Gastrocnemius medialis (tissue), 4 donors: ENCODE measurements around the gene HNRNPH3. TPM values are rescaled to one million over a fixed set of nuclear protein-coding genes. Genes with fewer than 3 reads are reported as not detected.

Experiments used
- ATAC-seq, 2 donors: fragments of 150-250 bp; one replicate each; pipeline ENCODE4 v1.9.1; 2016
- DNase-seq, 2 donors: peaks; one replicate each; pipeline ENCODE4 v3.0.0-alpha.2; 2019
- H3K27ac ChIP-seq, 4 donors: fragments of 200-600 bp; sonication (generic); 1 replicate in 1 of 4; 2 replicates in 3 of 4; pipeline ENCODE4 v1.5.1; 2016 to 2018; ENCODE audit warnings: mild to moderate bottlenecking in 2 of 4, moderate library complexity in 1 of 4
- H3K27me3 ChIP-seq, 3 donors: fragments of 200-600 bp; sonication (generic) in 2 of 3; 1 replicate in 1 of 3; 2 replicates in 2 of 3; pipeline versions ENCODE4 v1.5.1 to v1.6.0; 2016 to 2019; ENCODE audit warnings: mild to moderate bottlenecking in 1 of 3, moderate library complexity in 1 of 3
- H3K36me3 ChIP-seq, 2 donors: fragments of 200-600 bp; sonication (generic) in 1 of 2; one replicate each; pipeline ENCODE4 v1.5.1; 2017 to 2018
- H3K4me1 ChIP-seq, 2 donors: fragments of 200-600 bp; sonication (generic) in 1 of 2; one replicate each; pipeline ENCODE4 v1.5.1; 2016 to 2017; ENCODE audit warnings: mild to moderate bottlenecking in 2 of 2
- H3K4me3 ChIP-seq, 4 donors: fragments of 200-600 bp; sonication (generic) in 3 of 4; 1 replicate in 1 of 4; 2 replicates in 3 of 4; pipeline ENCODE4 v1.5.1; 2016 to 2019; ENCODE audit warnings: mild to moderate bottlenecking in 2 of 4
- H3K9me3 ChIP-seq, 3 donors: fragments of 200-600 bp; sonication (generic) in 2 of 3; 1 replicate in 1 of 3; 2 replicates in 2 of 3; pipeline ENCODE4 v1.5.1; 2016 to 2019
- POLR2A ChIP-seq, 2 donors: fragments of 450-650 bp; IDR thresholded peaks; one replicate each; pipeline ENCODE4 v1.6.1; 2017; ENCODE audit warnings: antibody characterized with exemption in 2 of 2, mild to moderate bottlenecking in 2 of 2, moderate library complexity in 2 of 2
- in situ Hi-C, 4 donors: fragments of 200-750 bp; cut with MboI; loops; one replicate each; pipeline versions ENCODE4 v1.15.0 to v1.8.0; 2017; ENCODE audit warnings: low sequenced_read_pairs in 4 of 4
- intact Hi-C: fragments of 100-400 bp; cut with DNase I; formaldehyde crosslinking; loops from one replicate; pipeline ENCODE4 v1.15.1; 2023; ENCODE audit warnings: low total_unique reads
- total RNA-seq, 4 donors: library from RNA; depleted of rRNA; stranded (reverse); fragments of >200 nt; gene quantifications; one replicate each; pipeline versions ENCODE4 v1.1.0 to v1.2.3, GENCODE V29; 2016
- TF ChIP-seq, protein P1 (sequence below), 5 experiments: fragments of 450-650 bp in 3 of 5; fragments of 200-600 bp in 2 of 5; sonication (generic) in 2 of 5; IDR thresholded peaks in 4 of 5; conservative IDR thresholded peaks in 1 of 5; 1 replicate in 4 of 5; 2 replicates in 1 of 5; pipeline ENCODE4 v1.5.1; 2016 to 2019; ENCODE audit warnings: antibody characterized with exemption in 5 of 5, mild to moderate bottlenecking in 3 of 5, moderate library complexity in 3 of 5

The HNRNPH3 gene
- total RNA-seq, 4 donors from 2014 or later, result 19.7 to 51.6 (median 25.8) TPM

DNA sequence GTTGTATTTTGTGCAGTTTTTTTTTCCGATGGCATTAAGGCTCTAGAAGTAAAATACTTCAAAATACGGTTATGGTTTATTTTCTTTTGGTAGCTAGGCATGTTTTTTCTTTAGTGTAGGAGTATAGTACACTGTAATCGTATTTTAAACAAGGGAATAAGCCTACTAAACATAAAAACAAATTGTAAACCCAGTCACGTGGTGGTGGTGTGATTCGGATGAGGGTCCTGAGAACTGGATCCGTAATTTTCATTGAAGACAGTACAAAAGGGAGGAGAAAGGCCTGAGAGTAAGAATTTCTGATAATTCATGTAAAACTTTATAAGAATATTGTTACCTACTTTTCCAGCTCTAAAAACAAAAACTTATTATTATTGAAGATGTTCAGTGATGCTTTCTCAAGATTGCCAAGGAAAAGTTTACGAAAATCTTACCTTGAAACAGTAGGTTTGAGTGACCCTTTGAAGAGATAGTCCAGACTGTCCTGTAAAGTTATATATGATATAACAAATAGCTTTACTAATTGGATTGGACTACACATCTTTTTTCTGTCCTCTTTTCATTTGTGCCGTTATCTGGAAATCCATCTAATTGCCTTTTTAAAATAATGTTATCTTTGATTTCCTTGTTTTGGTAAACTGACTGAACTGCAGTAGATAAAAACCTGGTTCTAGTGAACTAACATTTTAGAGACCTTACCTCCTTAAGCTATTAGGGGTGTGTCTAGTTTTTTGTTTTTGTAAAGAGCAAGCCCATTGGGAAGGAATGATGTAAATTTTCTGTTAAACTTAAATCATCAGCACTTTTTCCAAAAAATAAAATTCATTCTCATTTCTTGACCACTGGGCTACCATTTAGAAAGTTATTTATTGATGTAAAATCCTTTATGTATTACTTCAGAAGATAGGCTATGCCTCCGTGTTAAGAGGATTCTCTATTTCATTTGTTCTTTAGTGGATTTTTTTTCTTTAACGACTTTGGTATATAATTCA, 1.9 kb downstream of the HNRNPH3 start:
- Histone ChIP-seq H3K4me1 (peaks cover 43 to 56% of the 10 kb centered on the region in 2 donors), H3K9me3 (no peaks in the 10 kb centered on the region), H3K36me3 (peaks cover 0 to 6% of the 10 kb centered on the region in 2 donors), H3K27me3 (no peaks in the 10 kb centered on the region), H3K27ac (peak overlapping the region; percentile 99 to 100 (median 100)), H3K4me3 (peak overlapping the region; percentile 94 to 98 (median 97))
- TF ChIP-seq, protein P1, sequence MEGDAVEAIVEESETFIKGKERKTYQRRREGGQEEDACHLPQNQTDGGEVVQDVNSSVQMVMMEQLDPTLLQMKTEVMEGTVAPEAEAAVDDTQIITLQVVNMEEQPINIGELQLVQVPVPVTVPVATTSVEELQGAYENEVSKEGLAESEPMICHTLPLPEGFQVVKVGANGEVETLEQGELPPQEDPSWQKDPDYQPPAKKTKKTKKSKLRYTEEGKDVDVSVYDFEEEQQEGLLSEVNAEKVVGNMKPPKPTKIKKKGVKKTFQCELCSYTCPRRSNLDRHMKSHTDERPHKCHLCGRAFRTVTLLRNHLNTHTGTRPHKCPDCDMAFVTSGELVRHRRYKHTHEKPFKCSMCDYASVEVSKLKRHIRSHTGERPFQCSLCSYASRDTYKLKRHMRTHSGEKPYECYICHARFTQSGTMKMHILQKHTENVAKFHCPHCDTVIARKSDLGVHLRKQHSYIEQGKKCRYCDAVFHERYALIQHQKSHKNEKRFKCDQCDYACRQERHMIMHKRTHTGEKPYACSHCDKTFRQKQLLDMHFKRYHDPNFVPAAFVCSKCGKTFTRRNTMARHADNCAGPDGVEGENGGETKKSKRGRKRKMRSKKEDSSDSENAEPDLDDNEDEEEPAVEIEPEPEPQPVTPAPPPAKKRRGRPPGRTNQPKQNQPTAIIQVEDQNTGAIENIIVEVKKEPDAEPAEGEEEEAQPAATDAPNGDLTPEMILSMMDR (IDR thresholded peaks at IDR 0.05 in 4 of 5, conservative IDR thresholded peaks at IDR 0.05 in 1 of 5), result no peak
- no peak for TF ChIP-seq POLR2A (IDR thresholded peaks at IDR 0.05)
- in situ Hi-C loops (loop anchor here in 2 of 4 donors (25.0 kb wide), 2 partner anchors 271 to 446 kb away; partner anchors contain the start of gene SIRT1 (in 1 of the 2)), intact Hi-C loops (loop anchor here (2.0 to 10.0 kb wide), 6 partner anchors 74 to 669 kb away; partner anchors contain the start of genes CCAR1, HERC4 and RUFY2)
- ATAC-seq (no peak), DNase-seq (no peak)

DNA sequence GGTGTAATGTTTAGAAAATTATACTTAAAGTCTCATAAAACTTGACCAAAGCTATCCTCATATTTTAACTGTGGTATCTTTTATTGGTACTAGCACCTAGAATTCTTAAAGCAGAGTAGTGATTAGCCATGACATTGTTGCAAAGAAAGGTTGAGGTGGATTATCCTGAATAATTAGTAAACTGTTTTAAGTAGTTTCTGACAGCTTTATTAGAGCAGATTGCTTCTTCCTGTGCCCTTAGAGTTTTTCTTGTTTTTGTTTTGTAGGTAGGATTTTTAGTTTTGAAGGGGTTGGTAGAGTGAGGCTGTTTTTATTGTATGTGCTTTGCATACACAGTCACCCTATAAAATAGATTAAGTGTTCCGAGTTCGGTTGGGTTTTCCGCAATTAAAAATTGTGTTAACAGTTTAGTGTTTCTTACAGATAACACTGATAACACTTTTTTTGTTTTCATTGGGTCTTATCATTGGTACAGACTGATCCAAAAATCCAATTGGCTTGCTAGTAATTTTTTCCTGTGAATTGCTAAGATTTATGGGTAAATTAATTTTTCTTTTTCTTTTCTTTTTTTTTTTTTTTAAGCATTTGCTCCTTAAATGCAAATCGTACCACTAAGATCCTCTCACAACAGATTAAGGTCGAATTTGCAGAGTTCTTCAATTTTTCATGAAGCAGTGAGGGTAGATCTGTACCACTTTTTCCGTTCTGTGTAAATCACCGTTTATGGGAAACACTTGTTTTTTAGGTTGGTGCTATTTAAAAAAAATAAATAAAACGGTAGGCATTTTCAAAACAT, 3.0 kb downstream of the HNRNPH3 start:
- Histone ChIP-seq H3K4me1 (peaks cover 43 to 51% of the 10 kb centered on the region in 2 donors), H3K36me3 (peaks cover 0 to 17% of the 10 kb centered on the region in 2 donors), H3K27me3 (no peaks in the 10 kb centered on the region), H3K9me3 (no peaks in the 10 kb centered on the region), H3K27ac (peak overlapping the region; percentile 99 to 100 (median 100)), H3K4me3 (peak overlapping the region; percentile 94 to 98 (median 97))
- no peak for DNase-seq
- TF ChIP-seq, protein P1 (IDR thresholded peaks at IDR 0.05 in 4 of 5, conservative IDR thresholded peaks at IDR 0.05 in 1 of 5), result no peak
- TF ChIP-seq POLR2A (IDR thresholded peaks at IDR 0.05), result no peak
- no peak for ATAC-seq
- intact Hi-C loops, result loop anchor here (5.0 to 10.0 kb wide), 4 partner anchors 72 to 670 kb away; partner anchors contain the start of genes CCAR1 and RUFY2
- in situ Hi-C loops, result loop anchor here in 2 of 4 donors (25.0 kb wide), 2 partner anchors 273 to 448 kb away; partner anchors contain the start of gene SIRT1 (in 1 of the 2)

DNA sequence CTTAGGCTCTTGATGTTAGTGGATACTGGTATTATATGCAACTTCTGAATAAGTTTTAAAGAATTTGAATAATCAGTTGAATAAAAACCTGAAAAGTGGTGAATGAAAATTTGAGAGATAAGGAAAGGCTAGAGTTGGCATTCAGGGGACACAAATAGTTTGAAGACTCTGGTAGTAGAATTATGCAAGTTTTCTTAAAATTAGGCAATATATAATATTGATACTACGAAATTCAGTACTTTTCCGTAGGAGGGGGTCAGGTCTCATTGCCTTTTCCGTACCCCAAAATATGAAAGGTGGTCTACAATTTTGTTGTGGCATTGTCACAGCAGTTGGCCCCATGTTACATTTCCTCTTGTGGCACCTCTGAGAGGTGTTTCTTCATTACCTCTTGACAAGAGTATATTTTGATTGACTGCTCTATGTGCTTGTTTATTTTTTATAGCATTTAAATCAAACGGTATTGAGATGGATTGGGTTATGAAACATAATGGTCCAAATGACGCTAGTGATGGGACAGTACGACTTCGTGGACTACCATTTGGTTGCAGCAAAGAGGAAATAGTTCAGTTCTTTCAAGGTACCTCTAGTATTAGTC, 5.0 kb downstream of the HNRNPH3 start:
- no peak for TF ChIP-seq POLR2A (IDR thresholded peaks at IDR 0.05)
- TF ChIP-seq, protein P1 (IDR thresholded peaks at IDR 0.05 in 4 of 5, conservative IDR thresholded peaks at IDR 0.05 in 1 of 5), result no peak
- peaks cover 43 to 48% of the 10 kb centered on the region in 2 donors for H3K4me1 ChIP-seq
- no peaks in the 10 kb centered on the region for H3K9me3 ChIP-seq
- intact Hi-C loops, result loop anchor here (10.0 kb wide), 2 partner anchors 482 to 672 kb away; no protein-coding TSS in a partner anchor
- H3K36me3 ChIP-seq, result peaks cover 0 to 37% of the 10 kb centered on the region in 2 donors
- ATAC-seq (no peak), DNase-seq (no peak)
- no peaks in the 10 kb centered on the region for H3K27me3 ChIP-seq
- H3K27ac ChIP-seq, result peak overlapping the region in 1 of 4 donors; percentile 13
- H3K4me3 ChIP-seq, result no peak overlapping the region
- in situ Hi-C loops, result loop anchor here in 2 of 4 donors (25.0 kb wide), 2 partner anchors 275 to 450 kb away; partner anchors contain the start of gene SIRT1 (in 1 of the 2)
